Right renal cortex interstitium (tissue), 3 donors: ENCODE results near the gene FAM171A1. TPM values are rescaled to one million over a fixed set of nuclear protein-coding genes. Genes with fewer than 3 reads are reported as not detected.

Experiments used
- DNase-seq, 3 donors: peaks; one replicate each; pipeline ENCODE4 v3.0.0-alpha.2; 2013; ENCODE audit warnings: low read depth in 3 of 3, low spot score in 2 of 3
- polyA plus RNA-seq, 3 donors: library from polyadenylated mRNA; unstranded; fragments of 120-200 nt; gene quantifications; one replicate each; pipeline ENCODE4 v1.2.1, GENCODE V29; 2013; ENCODE audit not compliant: insufficient read length in 3 of 3

FAM171A1 gene
- polyA plus RNA-seq, 3 donors, result 89.4 to 95.1 (median 90.9) TPM

DNA sequence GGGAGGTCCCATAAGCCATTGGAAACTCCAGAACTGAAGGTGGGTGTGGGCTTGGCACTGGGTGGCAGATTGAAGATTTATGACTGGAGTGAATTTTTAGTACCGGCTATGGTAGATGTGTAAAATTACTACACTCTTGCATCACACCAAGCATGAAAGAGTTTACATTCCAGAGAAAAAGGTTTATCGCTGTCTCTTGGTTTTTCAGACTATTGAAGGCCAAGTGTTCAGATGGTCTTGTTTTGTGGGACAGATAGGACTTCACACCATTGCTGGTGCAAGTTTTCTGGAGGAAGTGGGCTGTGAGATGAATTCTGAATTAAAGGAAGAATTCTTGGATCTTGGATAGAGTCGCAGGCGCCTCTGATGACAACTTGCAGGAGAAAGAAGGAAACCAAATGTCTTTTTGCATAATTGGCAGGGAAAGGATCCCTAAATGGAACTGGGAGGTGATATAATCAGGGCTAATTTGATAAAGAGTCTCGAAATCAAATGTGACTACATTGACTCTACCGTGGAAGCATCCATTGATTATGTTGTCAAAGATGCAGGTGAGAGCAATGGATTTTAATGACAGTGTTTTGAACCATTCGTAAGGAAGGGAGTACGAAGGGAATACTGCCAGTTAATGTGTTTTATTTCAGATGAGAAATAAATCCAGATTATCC lies 188.4 kb downstream of the FAM171A1 start:
- DNase-seq, result no peak

DNA sequence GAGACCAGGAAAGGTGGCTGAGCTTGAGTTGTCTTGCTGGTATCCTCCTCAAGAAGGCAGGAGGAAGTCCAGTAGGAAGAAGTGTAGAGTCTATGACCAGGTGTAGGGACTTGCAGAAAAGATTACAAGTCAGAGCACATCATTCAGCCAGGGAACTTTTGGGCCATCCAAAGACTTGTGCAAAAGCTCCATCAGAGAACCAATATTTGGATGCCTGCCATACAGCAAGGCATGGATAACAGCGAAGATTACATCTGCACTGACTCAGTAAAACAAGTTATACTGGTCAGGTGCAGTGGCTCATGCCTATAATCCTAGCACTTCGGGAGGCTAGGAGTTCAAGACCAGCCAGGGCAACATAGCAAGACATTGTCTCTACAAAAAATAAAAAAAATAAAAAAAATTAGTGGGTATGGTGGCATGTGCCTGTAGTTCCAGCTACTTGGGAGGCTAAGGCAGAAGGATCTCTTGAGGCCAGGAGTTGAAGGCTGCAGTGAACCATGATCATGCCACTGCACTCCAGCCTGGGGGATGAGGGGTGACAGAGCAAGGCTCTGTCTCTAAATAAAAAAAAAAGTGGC lies 189.4 kb downstream of the FAM171A1 start:
- no peak for DNase-seq

DNA sequence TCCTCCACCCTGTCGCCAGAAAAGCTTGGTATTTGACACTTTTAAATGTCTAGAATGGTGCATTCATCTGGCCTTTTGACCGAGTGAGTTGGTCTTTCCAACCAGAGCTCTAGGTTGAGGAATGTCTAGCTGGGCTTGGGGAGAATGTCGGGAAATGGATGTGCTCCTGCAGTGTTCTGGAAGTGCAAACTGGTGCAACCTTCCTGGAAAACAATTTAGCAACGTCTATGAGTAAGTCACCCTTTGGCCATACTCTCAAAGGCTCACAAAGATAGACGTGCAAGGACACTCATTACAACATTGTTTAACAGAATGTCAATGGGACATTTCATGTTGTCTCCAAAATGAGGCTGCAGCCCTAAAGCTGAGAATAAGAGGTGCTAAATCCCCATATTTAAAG lies 190.4 kb downstream of the FAM171A1 start:
- no peak for DNase-seq

DNA sequence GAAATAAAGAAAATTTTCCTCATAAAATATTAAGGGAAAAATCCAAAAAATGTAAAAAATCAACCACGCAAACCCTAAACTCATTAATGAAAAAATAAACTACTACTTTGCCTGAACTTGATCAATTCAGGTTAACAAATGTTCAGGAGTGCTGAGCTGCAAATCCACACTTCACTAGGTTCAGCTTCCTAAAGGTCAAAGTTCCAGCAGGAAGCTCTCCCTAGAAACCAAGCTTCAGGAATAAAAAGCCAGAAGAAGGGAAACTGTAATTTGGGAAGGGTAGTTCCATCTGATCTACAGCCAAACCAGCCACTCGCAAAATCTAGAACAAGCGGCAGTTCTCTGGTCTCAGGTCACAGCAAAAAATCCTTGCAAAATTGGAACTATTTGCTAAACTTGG lies 194.8 kb downstream of the FAM171A1 start:
- DNase-seq, result no peak

DNA sequence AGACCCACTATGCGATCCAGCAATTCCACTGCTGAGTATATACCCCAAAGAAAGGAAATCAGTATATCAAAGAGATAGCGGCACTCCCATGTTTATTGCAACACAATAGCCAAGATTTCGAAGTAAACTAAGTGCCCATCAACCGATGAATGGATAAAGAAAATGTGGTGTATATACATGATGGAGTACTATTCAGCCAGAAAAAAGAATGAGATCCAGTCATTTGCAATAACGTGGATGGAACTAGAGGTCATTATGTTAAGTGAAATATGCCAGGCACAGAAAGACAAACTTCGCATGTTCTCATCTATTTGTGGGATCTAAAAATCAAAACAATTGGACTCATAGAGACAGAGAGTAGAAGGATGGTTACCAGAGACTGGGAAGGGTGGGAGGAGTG lies 195.5 kb downstream of the FAM171A1 start:
- no peak for DNase-seq

DNA sequence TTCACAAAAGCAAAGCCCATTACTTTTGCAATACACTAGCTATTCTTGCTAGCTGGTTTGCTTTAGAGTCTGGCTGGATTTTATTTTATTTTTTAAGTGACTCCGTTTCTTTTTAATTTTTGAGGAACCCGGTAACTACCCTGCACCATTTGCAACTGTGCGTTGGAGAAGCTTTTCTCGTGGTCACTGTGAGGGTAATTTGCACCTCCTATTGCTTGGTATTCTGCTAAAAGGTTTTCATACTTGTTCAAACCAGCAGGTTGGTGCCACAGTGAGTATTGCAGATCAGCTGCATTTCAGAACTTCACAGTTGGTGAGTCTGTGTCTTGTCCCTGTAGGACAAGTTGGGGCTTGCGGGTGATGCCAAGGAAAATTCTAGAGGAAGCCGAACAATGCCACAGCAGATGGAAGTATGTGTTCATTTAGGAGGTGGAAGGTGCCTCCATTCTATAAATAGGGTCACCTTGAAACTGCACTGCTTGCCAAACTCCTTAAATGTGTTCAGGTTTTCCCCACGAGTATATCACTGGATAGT lies 198.7 kb downstream of the FAM171A1 start:
- DNase-seq, result no peak

DNA sequence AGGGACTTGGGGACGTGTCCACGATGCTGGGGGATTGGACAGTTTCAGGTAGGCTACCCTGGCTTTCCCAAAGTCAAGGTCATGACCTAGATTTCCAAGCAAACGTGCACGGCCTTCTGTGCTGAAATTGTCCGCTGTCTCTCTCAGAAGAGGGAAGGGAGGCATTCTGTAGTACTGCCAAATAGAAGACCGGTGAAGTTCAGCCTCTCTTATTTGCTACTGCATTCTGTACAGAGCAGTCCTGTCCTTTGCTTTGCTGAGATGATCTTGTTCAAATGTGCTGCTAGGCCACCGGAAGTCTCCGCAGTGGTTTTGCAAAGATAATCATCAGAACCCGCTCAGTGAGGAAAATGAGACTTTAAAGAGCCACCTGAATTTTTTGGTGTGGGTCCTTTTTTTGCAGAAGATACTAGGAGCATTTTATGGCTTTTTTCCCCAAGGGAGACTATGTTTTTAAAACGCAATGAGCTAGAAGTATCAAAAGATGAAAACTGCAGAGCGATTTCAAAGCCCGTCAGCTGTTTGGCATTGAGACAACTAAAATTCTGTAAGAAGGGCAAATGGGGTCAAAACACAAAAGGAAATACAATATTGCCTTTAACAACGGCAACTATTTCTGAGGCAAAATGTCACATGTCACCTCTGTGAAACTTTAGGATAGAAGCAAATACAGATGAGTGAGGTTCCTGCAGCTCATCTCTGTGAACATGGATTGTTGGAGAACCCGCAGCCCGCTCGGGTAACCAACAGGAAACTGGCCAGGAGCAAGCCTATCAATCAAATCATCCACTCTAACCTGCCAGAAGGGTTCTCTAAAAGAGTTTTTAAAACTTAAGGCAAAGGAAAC lies 201.3 kb downstream of the FAM171A1 start:
- no peak for DNase-seq

DNA sequence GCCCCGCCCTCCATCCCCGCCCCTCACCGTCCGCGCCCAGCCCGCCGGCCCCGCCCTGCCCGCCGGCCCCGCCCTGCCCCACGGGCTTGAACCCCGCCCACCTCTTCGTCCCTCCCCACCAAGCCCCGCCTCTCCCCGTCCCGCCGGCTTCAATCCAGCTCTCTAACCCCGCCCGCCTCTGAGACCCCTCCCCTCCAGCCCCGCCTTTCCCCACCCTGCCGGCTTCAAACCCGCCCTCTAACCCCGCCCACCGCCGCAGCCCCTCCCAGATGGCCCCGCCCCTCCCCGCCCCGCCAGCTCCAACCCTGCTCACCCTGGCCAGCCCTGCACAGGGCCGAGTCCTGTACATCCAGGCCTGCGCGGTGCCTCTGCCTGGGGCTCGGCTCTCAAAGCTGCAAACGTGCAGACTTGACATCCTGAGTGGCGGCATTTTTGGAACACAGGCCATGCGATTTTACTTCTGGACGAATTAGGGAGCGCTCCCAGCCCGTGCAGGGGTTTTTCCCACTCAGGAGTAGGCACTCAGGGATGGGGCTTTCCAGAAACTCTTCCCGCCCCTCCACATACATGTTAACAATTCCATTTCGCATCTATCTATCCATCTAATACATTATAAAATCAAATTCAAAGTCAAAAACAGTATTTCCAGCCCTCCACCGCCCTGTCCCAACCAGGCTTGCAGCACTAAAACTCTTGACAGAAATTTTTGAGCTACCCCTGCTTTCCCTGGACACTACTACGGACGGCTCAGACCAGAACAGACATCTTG lies 202.1 kb downstream of the FAM171A1 start:
- DNase-seq, result peak; percentile 70 to 85 (median 84)

DNA sequence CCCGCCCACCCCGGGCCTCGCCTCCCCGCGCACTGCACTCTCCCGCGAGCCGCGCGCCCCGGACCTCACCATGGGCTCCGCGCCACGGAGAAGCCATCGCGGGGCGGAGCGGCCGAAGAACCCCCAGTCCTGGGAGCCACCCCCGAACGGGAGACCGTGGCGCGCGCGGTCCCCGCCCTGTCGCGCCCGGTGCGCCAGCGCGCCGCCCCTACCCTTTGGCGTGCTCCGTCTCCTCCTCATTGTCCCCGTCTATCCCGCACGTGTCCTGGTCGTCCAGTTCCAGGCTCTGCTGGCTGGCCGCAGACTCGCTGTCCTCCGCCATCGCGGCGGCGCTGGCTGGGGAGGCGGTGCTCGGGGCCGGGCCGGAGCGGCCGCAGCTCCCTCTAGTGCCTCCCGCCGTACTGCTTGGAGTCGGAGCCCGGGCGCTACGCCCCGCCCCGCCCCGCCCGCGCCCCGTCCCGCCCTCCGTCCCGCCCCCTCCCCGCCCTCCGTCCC lies 202.8 kb downstream of the FAM171A1 start, which contains the start of gene NMT2:
Gene NMT2 (minus strand): TSS at position 403 of the 495 bp plus-strand sequence. CDS start 81 bp downstream, at position 322.
- DNase-seq, result peak; percentile 48 to 72 (median 66)

DNA sequence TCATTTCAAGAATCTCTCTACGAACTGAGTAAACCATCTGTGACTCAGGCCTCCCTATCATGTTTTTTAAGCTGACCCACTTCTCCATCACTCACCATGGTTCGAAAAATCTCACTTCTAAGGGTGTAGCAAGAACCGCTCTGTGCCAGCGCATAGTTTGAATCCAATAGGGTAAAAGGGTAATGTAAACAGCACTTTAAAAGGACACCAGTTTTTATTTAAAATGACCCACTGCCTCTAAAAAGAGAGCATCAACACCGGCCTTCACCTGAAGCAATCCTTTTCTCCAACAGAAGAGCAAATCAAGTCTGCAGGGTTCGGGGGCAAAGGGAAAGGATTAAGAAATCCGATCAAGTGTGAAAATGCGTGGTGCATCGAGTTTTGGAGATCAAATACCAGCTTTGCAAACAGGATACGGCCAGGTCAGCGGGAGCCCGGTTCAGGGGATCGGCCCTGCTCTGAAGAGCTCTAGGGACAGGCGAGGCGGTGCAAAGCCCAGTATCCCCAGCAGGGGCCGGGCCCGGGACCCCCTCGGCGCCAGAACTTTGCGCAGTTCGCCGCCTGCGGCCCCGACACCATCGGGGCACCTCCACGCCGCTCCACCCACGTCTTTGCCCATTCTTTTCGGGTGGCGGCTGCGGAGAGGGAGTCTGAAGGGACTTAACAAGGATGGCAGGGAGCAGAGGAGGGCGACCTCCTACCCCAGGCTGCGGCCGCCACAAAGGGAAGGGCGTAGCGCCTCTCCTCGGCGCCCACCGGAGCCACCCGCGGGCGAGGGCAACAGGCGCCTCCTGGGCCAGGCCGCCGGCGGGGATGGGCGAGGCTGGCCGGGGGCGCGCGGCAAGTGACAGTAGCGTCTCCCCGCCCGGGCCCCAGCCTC lies 203.4 kb downstream of the FAM171A1 start:
- DNase-seq, result peak in 2 of 3 donors; percentile 31 to 55

DNA sequence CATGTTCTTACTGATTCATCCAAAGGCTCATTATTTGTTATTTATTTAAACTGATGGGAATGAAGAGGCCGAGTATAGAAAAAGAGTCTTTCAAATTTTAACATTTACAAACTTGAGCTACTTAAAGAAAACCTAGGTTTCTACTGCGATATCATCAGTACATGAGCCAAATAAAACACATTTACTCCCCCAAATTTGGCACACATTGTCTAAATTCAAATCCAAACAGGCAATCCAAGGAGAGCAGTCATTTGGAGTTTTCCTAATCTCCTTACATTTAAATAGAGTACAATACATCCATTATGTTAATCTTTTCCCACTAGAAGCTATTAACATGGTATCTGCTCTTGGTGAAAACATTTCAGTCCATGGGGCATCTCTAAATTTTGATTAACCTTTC lies 204.8 kb downstream of the FAM171A1 start:
- DNase-seq, result no peak

DNA sequence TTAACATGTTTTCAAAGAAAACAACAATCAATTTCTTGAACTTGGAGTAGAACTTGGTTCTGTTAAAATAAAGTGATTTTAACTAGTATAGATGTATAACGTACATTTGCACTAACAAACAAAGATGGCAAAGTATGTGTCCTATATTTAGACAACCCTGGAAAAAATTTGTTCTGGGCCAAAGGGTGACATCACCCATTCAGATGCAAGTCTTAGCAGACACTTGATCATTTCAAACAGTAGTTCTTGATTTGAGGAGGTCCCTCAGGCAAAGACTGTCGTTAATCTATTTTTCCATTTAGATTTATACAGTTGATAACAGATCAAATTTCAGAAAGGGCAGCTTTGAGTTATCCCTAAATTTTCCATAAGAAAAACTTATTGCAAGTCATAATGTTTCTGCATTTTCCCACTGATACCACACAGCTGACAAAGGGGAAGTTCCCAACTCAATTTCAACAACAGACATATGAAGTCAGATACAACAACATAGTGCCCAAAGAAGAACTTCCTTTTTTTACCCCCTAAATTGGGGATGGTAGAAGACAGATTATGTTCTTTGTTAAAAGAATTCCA lies 207.7 kb downstream of the FAM171A1 start:
- DNase-seq, result no peak

Other genes with a start within 250 kb of the FAM171A1 start
- 10 to 100 TPM; 32.2 to 34.7 (median 33.7) TPM for gene NMT2, start 202.6 kb downstream of the FAM171A1 start, polyA plus RNA-seq